ENCODE measurements around the gene CASP7. TPM values are rescaled to one million over a fixed set of nuclear protein-coding genes. Genes with fewer than 3 reads are reported as not detected.

Gene CASP7
- total RNA-seq, 1 donor from 2014 or later = 10.0 TPM

DNA sequence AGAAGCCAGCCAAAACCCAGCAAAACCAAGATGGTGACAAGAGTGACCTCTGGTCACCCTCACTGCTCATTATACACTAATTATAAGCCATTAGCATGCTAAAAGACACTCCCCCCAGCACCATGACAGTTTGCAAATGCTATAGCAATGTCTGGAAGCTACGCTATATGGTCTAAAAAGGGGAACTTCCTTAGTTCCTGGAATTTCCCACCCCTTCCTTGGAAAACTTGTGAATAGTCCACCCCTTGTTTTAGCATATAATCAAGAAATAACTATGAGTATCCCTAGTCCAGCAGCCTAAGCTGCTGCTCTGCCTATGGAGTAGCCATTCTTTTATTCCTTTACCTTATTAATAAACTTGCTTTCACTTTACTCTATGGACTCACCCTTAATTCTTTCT is 16.0 kb downstream of the CASP7 start:
- no peak overlapping the region for H3K4me3 ChIP-seq (ENCODE audit: low read depth, low read length)

DNA sequence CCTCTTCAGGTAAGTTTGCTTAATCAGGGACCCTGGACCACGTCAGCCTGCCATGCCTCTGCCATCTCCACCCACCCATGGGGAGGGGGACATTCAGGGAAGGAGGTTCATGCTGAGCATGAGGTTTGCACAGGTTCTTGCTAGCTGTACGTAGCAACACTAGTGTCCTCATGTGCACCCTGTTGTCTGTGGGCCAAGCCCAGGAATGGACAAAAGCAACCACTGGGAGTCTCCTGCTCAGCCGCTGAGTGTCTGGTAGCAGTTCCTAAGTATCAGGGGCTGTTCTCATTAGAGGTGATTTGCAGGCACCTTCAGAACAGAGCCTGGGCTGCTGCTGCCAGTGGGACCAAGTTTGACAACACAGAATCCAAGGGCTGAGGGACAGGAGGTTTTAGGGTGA is 17.9 kb downstream of the CASP7 start:
- no peak overlapping the region for H3K4me3 ChIP-seq (ENCODE audit: low read depth, low read length)
- FAIRE-seq (peak; percentile 28), DNase-seq (ENCODE audit: low read depth) (no peak)
- TF ChIP-seq, protein P1, sequence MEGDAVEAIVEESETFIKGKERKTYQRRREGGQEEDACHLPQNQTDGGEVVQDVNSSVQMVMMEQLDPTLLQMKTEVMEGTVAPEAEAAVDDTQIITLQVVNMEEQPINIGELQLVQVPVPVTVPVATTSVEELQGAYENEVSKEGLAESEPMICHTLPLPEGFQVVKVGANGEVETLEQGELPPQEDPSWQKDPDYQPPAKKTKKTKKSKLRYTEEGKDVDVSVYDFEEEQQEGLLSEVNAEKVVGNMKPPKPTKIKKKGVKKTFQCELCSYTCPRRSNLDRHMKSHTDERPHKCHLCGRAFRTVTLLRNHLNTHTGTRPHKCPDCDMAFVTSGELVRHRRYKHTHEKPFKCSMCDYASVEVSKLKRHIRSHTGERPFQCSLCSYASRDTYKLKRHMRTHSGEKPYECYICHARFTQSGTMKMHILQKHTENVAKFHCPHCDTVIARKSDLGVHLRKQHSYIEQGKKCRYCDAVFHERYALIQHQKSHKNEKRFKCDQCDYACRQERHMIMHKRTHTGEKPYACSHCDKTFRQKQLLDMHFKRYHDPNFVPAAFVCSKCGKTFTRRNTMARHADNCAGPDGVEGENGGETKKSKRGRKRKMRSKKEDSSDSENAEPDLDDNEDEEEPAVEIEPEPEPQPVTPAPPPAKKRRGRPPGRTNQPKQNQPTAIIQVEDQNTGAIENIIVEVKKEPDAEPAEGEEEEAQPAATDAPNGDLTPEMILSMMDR (IDR thresholded peaks at IDR 0.05; ENCODE audit: insufficient read depth, low read length, severe bottlenecking) = no peak
- H3K27me3 ChIP-seq (ENCODE audit: control insufficient read depth, insufficient read depth, low read length) = no peaks in the 10 kb centered on the region
- H3K36me3 ChIP-seq (ENCODE audit: control insufficient read depth, insufficient read depth, low read length) = peaks cover 6% of the 10 kb centered on the region

More for the DNA sequence above, 16.0 kb downstream of the CASP7 start:
- DNase-seq (ENCODE audit: low read depth) (no peak), FAIRE-seq (no peak)
- Histone ChIP-seq H3K36me3 (ENCODE audit: control insufficient read depth, insufficient read depth, low read length) (peaks cover 6% of the 10 kb centered on the region), H3K27me3 (ENCODE audit: control insufficient read depth, insufficient read depth, low read length) (no peaks in the 10 kb centered on the region)
- TF ChIP-seq, protein P1 (IDR thresholded peaks at IDR 0.05; ENCODE audit: insufficient read depth, low read length, severe bottlenecking) = no peak

DNA sequence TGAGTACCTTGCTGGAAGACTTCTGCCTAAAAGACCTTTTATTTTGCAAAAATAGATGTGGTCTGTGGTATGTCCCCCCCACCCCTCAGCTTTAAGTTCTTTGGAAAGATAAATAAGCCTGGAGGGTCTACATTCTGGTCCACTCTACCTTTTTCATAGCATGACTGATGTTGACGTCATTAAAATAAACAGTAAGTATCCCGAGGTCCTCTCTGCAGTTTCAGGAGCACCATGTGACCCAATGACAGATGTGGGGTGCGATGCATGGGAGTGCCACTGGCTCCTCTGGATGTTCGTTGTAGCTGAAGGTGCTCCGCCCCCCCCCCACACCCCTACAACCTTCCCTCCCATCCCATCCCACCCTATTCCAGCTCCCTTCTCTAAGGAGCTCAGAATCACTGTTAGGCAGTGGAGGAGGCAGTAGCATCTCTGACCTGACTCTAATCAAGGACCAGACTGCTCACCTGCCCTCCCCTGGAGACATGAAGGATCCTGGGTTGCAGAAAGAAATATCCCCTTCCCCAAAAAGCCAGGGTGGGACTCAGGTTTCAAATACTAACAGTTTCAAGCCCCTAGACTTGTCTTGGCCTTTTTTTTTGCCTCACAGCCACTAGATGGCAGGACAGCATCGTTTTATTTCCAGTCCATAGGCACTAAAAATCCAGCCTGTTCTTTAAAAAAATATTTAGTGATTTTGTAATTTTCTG is 25.1 kb downstream of the CASP7 start:
- FAIRE-seq = no peak
- Histone ChIP-seq H3K4me3 (ENCODE audit: low read depth, low read length) (no peak overlapping the region), H3K27me3 (ENCODE audit: control insufficient read depth, insufficient read depth, low read length) (no peaks in the 10 kb centered on the region), H3K36me3 (ENCODE audit: control insufficient read depth, insufficient read depth, low read length) (no peaks in the 10 kb centered on the region)
- TF ChIP-seq, protein P1 (IDR thresholded peaks at IDR 0.05; ENCODE audit: insufficient read depth, low read length, severe bottlenecking) = peak; percentile 52
- DNase-seq (ENCODE audit: low read depth) = peak; percentile 55

DNA sequence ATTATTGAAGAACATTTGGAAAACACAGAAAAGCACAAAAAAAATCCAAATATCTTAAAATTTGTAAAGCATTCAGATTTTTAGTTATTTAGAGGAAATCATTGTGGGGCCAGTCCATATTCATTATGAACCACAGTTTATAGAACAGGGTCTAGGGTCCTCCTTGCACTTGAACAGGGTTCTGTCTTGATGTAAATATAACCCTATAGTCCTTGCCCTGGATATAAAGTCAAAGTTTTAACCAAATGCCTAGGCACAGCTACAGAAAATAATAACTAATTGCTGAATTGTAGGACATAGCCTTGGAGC is 25.6 kb downstream of the CASP7 start:
- no peak overlapping the region for H3K4me3 ChIP-seq (ENCODE audit: low read depth, low read length)
- FAIRE-seq (no peak), DNase-seq (ENCODE audit: low read depth) (no peak)
- TF ChIP-seq, protein P1 (IDR thresholded peaks at IDR 0.05; ENCODE audit: insufficient read depth, low read length, severe bottlenecking) = no peak
- H3K36me3 ChIP-seq (ENCODE audit: control insufficient read depth, insufficient read depth, low read length) = no peaks in the 10 kb centered on the region
- H3K27me3 ChIP-seq (ENCODE audit: control insufficient read depth, insufficient read depth, low read length) = no peaks in the 10 kb centered on the region

DNA sequence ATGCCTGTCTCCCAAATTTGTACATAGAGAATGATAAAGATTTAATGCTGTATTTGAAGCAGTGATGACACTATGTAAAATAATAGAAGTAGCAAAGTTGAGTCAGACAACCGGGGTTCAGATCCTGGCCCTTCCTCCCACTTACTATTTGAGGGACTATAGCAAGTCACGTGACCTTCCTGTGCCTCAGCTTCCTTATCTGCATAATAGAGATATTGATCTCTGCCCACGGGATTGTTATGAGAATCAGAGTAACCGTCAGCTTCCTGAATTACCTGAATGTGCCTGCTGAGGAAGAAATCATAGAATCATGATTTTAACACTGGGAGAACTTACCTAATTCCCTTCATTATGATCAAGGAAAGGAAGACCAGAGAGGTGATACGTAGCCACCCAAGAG is 26.9 kb downstream of the CASP7 start:
- Histone ChIP-seq H3K4me3 (ENCODE audit: low read depth, low read length) (no peak overlapping the region), H3K27me3 (ENCODE audit: control insufficient read depth, insufficient read depth, low read length) (no peaks in the 10 kb centered on the region), H3K36me3 (ENCODE audit: control insufficient read depth, insufficient read depth, low read length) (no peaks in the 10 kb centered on the region)
- FAIRE-seq (peak; percentile 18), DNase-seq (ENCODE audit: low read depth) (no peak)
- TF ChIP-seq, protein P1 (IDR thresholded peaks at IDR 0.05; ENCODE audit: insufficient read depth, low read length, severe bottlenecking) = no peak

DNA sequence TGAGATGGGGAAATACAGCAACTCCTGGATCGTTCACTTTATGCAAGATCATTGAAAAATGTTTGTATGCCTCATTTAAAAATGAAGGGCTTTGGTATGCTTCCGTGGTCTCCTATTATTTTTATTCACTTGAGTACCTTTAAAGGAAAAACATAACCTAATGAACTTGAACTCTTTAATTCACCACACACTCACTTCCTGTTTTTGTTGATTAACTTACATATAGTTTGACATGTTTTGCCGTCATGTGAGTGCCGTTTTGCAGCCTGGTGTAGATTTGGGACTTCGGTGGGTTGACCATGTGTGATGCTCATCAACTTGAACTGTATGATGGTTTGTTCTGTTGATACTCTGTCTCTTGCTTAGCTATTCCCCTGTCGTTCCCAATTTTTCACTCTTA is 28.9 kb downstream of the CASP7 start:
- no peak for FAIRE-seq
- Histone ChIP-seq H3K27me3 (ENCODE audit: control insufficient read depth, insufficient read depth, low read length) (no peaks in the 10 kb centered on the region), H3K36me3 (ENCODE audit: control insufficient read depth, insufficient read depth, low read length) (no peaks in the 10 kb centered on the region), H3K4me3 (ENCODE audit: low read depth, low read length) (no peak overlapping the region)
- DNase-seq (ENCODE audit: low read depth) = no peak
- TF ChIP-seq, protein P1 (IDR thresholded peaks at IDR 0.05; ENCODE audit: insufficient read depth, low read length, severe bottlenecking) = no peak
